WI38 (cell line): ENCODE data around the gene SNX24.

Experiments
- H3K4me3 ChIP-seq: 2 replicates; pipeline ENCODE4 v1.5.1; 2011; ENCODE audit warnings: low read depth, mild to moderate bottlenecking, control low read depth, low read length
- TF ChIP-seq, protein P1 (sequence below): IDR thresholded peaks from 2 replicates; pipeline ENCODE4 v1.5.1; 2012; ENCODE audit warnings: low read depth, mild to moderate bottlenecking, control low read depth, low read length

Gene SNX24

DNA sequence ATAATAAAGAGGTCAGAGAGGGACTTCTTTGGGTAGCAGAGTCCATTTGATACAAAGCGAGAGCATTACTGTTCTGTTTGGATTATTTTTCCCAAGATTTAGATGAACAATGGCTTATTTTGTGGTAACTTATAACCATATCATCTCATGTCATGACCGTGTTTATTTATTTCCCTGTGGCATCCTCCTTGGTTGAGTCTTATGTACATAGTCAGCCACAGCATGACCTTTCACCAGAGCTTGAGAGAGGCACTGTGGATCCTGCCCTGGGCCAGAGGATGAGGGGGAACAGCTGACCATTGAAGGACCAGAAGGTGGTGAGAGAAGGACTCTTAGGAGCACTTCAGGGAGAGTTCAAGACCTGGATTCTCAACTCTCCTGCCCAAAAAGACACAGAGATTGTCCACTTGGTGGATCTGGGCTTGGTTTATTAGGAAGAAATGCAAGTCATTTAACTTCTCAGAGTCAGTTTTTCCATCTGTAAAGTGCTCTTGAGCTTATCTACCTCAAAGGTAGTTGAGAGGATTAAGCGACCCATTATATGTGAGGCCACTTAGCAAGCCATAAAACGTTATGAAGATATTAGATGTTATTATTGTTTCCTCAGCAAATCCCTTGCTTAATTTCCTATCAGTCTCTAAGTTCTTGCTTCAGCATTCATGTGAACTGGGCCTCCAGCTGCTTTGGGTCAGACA, 139.7 kb downstream of the SNX24 start:
- TF ChIP-seq, protein P1, sequence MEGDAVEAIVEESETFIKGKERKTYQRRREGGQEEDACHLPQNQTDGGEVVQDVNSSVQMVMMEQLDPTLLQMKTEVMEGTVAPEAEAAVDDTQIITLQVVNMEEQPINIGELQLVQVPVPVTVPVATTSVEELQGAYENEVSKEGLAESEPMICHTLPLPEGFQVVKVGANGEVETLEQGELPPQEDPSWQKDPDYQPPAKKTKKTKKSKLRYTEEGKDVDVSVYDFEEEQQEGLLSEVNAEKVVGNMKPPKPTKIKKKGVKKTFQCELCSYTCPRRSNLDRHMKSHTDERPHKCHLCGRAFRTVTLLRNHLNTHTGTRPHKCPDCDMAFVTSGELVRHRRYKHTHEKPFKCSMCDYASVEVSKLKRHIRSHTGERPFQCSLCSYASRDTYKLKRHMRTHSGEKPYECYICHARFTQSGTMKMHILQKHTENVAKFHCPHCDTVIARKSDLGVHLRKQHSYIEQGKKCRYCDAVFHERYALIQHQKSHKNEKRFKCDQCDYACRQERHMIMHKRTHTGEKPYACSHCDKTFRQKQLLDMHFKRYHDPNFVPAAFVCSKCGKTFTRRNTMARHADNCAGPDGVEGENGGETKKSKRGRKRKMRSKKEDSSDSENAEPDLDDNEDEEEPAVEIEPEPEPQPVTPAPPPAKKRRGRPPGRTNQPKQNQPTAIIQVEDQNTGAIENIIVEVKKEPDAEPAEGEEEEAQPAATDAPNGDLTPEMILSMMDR, result no peak

DNA sequence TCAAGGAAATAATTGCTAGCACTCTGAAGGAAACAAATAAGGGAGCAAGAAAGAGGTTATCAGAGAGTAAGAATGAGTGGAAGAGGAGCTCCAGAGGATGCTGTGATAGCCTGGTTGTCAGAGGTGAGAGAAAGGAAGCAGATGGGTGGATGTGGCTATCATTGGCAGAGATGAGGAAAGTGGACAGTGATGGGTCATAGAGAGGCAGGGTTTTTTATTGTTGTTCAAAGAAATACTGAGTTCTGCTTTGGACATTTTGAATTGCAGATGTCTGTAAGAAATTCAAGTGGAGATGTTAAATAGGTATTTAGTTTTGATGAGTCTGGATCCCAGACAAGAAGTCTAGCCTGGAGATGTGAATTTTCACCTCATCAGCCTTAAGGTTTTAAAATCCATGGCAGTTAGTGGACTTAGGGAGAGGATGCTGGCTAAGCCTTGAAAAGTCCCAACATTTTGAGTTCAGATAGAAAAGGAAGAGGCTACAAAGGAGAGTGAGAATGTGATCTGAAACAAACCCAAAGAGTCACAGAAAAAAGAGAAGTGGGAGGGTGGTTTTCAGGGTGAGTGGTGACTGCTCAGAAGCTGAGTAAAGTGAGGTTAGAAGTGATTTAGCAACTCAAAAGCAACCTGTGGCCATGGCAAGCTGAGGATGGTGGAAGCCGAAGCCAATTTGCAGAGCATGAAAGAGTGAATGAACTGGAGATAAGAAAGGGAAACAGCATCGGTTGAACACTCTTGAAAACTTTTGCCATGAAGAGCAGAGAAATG, 140.7 kb downstream of the SNX24 start:
- H3K4me3 ChIP-seq, result no peak overlapping the region

More for the DNA sequence above, 139.7 kb downstream of the SNX24 start:
- no peak overlapping the region for H3K4me3 ChIP-seq

DNA sequence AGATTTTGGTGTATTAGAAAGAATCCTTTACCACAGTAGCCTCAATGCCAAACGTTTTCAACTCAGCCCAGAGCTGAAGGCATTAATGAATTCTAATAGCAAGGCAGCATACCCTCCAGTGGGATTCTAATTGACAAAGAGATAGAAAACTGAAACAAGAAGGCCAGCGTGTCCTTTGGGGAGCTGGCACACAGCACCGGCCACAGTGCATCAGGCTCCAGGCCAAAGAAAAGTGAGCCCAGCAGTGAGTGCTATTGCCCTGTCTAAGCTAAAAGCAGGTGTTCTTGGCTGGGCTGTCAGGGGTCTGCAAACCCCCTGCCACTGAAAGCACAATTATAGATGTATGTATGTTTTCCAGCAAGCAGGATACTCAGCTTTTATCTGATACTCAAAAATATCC, 150.7 kb downstream of the SNX24 start:
- no peak overlapping the region for H3K4me3 ChIP-seq
- TF ChIP-seq, protein P1, result no peak

More for the DNA sequence above, 140.7 kb downstream of the SNX24 start:
- TF ChIP-seq, protein P1, result no peak

DNA sequence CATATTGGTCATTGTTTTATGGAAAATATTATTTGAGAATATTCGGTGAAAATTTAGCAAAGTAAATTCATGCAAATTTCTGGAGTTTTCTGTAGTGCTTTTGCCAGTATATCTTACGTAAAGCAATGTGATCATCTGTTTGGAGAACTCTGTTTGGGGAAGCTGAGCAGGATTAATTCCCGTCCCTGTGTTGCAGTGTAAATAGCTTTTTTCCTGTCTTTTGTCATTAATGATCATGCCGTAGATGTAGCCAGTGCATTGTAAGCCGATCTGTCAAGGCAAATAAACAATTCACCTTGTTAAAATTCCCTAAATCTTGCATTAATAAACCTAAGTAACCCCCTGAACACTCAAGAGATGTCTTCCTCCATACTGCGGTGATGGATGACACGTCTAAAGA, 151.9 kb downstream of the SNX24 start:
- TF ChIP-seq, protein P1, result no peak
- H3K4me3 ChIP-seq, result no peak overlapping the region

DNA sequence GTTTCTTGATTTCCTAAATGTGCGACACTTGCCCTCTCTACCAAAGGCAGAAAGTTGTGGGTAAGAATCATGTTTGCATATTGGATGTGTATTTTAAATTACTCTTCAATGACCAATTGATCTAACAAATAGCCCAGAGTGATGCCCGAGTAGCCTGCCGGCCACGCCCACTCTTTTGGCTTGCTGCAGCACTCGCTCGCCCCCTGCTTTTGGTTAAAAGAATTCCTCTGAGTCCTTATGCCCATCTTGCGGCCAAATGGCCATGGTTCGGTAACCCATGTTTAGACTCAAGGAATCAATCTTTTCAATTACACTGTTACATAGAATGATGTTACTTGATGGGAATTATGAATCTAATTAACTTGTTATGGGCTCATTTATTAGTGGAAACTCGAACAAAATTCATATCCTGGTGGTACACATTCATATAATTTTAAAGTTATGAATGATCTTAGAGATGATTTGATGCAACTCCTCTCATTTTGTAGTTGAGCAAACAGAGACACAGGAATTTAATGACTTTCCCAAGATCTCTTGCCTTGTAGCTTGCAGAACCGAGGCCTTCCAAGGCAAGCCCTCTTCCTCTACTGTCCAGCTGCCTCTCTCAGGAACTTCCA, 154.6 kb downstream of the SNX24 start:
- TF ChIP-seq, protein P1, result no peak; the same call in 1 of the 2 replicates
- no peak overlapping the region for H3K4me3 ChIP-seq

DNA sequence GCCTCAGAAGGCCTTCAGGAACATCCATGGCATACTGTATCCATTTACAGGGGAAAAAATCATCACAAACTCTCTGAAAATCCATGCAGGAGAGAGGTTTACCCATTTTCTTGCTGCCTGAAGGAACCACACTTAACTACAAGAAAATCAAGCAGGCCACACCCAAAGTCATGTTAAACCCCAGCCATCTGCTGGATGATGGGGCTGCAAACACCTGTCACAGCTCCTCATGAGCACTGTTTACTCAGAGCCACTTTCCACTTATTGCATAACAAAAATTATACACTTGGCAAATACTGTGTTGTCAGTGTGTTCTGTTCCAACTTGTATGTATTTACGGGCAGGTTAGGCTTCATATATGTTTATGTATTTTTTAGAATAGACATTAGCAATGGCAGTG, 155.3 kb downstream of the SNX24 start:
- TF ChIP-seq, protein P1, result no peak
- no peak overlapping the region for H3K4me3 ChIP-seq

DNA sequence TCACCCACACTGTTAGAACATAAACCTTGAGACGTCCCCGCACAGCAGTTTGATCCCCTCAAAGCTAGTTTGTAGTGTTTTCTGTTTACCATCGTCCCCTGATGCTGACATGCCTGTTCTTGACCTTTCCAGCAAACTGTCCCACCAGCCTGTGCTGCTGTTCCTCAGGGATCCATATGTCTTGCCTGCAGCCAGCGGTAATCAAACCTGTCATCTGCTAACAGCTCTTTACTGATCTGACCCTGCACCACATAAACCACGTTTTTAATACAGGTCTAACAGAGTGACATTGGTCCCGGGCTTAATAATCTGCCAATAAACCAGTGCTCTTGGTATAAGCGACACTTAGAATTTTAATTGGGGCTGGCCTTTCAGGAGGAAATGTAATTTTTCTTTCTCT, 156.4 kb downstream of the SNX24 start:
- H3K4me3 ChIP-seq, result no peak overlapping the region

More for the DNA sequence above, 156.4 kb downstream of the SNX24 start:
- TF ChIP-seq, protein P1, result no peak
